Measurements from ENCODE around the gene KRT13. TPM values are rescaled to one million over a fixed set of nuclear protein-coding genes. Genes with fewer than 3 reads are reported as not detected.

KRT13 gene
- total RNA-seq, 4 donors from 2014 or later: 1.5 to 6.4 (median 3.0) TPM

DNA sequence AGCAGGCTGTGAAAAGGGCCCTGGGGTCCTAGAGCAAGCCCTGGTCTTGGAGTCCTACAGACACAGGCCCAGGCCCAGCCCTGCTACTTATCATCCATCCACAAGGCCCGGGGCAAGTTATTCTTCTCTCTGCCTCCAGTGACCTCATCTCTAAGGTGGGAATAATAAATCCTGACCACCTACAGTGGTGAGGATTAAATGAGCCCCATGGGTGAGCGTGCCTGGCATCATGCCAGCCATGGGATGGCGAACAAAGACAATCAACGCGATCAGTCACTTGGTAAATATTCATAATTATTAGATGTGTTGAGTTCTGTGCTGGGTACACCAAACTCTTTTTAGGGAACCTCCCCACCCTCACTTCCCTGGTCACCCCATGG, 7.7 kb upstream of the KRT13 start:
- H3K4me1 ChIP-seq: no peaks in the 10 kb centered on the region
- no peaks in the 10 kb centered on the region for H3K36me3 ChIP-seq
- H3K27me3 ChIP-seq: no peaks in the 10 kb centered on the region
- no peaks in the 10 kb centered on the region for H3K9me3 ChIP-seq
- intact Hi-C loops (cut with DNase I; ENCODE audit: low total_unique reads): no loop called here
- no peak for TF ChIP-seq POLR2A (IDR thresholded peaks at IDR 0.05)
- TF ChIP-seq, protein P1, sequence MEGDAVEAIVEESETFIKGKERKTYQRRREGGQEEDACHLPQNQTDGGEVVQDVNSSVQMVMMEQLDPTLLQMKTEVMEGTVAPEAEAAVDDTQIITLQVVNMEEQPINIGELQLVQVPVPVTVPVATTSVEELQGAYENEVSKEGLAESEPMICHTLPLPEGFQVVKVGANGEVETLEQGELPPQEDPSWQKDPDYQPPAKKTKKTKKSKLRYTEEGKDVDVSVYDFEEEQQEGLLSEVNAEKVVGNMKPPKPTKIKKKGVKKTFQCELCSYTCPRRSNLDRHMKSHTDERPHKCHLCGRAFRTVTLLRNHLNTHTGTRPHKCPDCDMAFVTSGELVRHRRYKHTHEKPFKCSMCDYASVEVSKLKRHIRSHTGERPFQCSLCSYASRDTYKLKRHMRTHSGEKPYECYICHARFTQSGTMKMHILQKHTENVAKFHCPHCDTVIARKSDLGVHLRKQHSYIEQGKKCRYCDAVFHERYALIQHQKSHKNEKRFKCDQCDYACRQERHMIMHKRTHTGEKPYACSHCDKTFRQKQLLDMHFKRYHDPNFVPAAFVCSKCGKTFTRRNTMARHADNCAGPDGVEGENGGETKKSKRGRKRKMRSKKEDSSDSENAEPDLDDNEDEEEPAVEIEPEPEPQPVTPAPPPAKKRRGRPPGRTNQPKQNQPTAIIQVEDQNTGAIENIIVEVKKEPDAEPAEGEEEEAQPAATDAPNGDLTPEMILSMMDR (IDR thresholded peaks at IDR 0.05): no peak
- no peak overlapping the region for H3K4me3 ChIP-seq
- no peak overlapping the region for H3K27ac ChIP-seq
- DNase-seq: no peak

- Histone ChIP-seq H3K4me3 (no peak overlapping the region), H3K36me3 (no peaks in the 10 kb centered on the region), H3K27ac (no peak overlapping the region), H3K27me3 (no peaks in the 10 kb centered on the region), H3K4me1 (no peaks in the 10 kb centered on the region), H3K9me3 (no peaks in the 10 kb centered on the region)
- no peak for DNase-seq
- intact Hi-C loops (cut with DNase I; ENCODE audit: low total_unique reads): no loop called here
- TF ChIP-seq, protein P1 (IDR thresholded peaks at IDR 0.05): no peak
- no peak for TF ChIP-seq POLR2A (IDR thresholded peaks at IDR 0.05)
Measured at GRCh38 chr17:41512546-41513167, 7.2 kb upstream of the KRT13 start.

DNA sequence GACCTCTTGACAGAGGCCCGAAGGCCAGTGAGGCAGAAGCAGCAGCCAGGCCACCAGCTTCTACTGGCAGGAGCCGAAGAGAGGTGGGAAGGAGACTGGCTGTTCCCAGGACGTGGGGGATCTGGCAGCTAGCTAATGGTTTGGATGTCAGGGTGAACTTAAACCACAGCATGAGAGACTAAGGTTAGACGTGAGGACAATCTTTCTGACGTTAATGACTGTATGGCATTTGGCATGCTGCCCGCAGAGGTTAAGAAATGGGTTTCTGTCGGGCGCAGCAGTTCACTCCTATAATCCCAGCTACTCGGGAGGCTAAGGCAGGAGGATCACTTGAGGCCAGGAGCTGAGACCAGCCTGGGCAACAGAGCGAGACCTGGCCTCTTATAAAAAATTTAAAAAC, 6.3 kb upstream of the KRT13 start:
- DNase-seq: no peak
- TF ChIP-seq POLR2A (IDR thresholded peaks at IDR 0.05): no peak
- TF ChIP-seq, protein P1 (IDR thresholded peaks at IDR 0.05): no peak
- no peaks in the 10 kb centered on the region for H3K27me3 ChIP-seq
- H3K4me1 ChIP-seq: no peaks in the 10 kb centered on the region
- H3K4me3 ChIP-seq: no peak overlapping the region
- no peaks in the 10 kb centered on the region for H3K36me3 ChIP-seq
- intact Hi-C loops (cut with DNase I; ENCODE audit: low total_unique reads): no loop called here
- no peaks in the 10 kb centered on the region for H3K9me3 ChIP-seq
- no peak overlapping the region for H3K27ac ChIP-seq

DNA sequence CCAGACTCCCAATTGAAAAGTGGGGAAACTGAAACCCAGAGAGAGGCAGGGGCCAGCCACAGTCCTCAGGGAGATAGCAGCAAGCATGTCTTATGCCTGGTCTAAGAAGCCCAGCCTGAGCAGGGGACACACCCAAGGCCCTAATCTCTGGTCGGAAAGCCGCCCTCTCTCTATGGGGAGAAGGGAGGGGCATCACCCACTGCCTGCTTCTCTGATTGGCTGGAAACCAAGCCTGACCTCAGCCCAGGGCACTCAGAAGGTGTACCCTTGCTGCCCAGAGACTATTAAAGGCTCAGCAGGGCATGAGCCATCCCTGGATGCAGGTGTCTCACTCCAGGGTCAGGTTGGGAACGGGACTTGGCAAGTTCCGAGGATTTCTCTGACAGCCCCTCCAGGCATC, 5.7 kb upstream of the KRT13 start:
- Histone ChIP-seq H3K4me1 (no peaks in the 10 kb centered on the region), H3K27ac (no peak overlapping the region), H3K36me3 (no peaks in the 10 kb centered on the region), H3K27me3 (no peaks in the 10 kb centered on the region), H3K9me3 (no peaks in the 10 kb centered on the region), H3K4me3 (no peak overlapping the region)
- intact Hi-C loops (cut with DNase I; ENCODE audit: low total_unique reads): no loop called here
- TF ChIP-seq, protein P1 (IDR thresholded peaks at IDR 0.05): no peak
- no peak for TF ChIP-seq POLR2A (IDR thresholded peaks at IDR 0.05)
- no peak for DNase-seq

- no peaks in the 10 kb centered on the region for H3K9me3 ChIP-seq
- H3K4me3 ChIP-seq: no peak overlapping the region
- no peaks in the 10 kb centered on the region for H3K27me3 ChIP-seq
- TF ChIP-seq, protein P1 (IDR thresholded peaks at IDR 0.05): no peak
- no peak for TF ChIP-seq POLR2A (IDR thresholded peaks at IDR 0.05)
- H3K27ac ChIP-seq: no peak overlapping the region
- H3K4me1 ChIP-seq: no peaks in the 10 kb centered on the region
- no peaks in the 10 kb centered on the region for H3K36me3 ChIP-seq
- intact Hi-C loops (cut with DNase I; ENCODE audit: low total_unique reads): no loop called here
- no peak for DNase-seq
Measured at GRCh38 chr17:41510251-41511065, 5.0 kb upstream of the KRT13 start.

Data from uterus (tissue), 4 donors.